Inflammatory macrophage treated with lipopolysaccharide for 4 hours (primary cell): ENCODE measurements around the gene MAP6.
A peak's percentile ranks its signal among the peaks of the same experiment; 100 is the strongest.
"Not testable (repeated sequence)": the region's sequence is repeated elsewhere in the genome, so short reads cannot be mapped to it uniquely, and the experiment has no call there.

Experiments
- DNase-seq: peaks from one replicate; pipeline ENCODE4 v3.0.0-alpha.2; 2020

The MAP6 gene

GRCh38 chr11:75668451-75669297 lies at the start of gene MAP6:
Gene MAP6 (minus strand): TSS chr11:75669038. CDS start chr11:75668369, 669 bp downstream.
- no peak for DNase-seq

- DNase-seq, result no peak
Observed at GRCh38 chr11:75717608-75718418, 49.0 kb upstream of the MAP6 start, which contains the start of gene MOGAT2. Gene MOGAT2 (plus strand): TSS chr11:75717838. CDS start chr11:75717889, 51 bp downstream.

- no peak for DNase-seq
Observed at GRCh38 chr11:75716659-75717058, 47.8 kb upstream of the MAP6 start.

GRCh38 chr11:75715688-75716087 lies 46.9 kb upstream of the MAP6 start:
- no peak for DNase-seq

- no peak for DNase-seq
Observed at GRCh38 chr11:75714211-75714610, 45.4 kb upstream of the MAP6 start.

GRCh38 chr11:75706260-75706729 lies 37.5 kb upstream of the MAP6 start:
- DNase-seq, result peak; percentile 61

- DNase-seq, result no peak
Observed at GRCh38 chr11:75705541-75705940, 36.7 kb upstream of the MAP6 start.

- no peak for DNase-seq
Observed at GRCh38 chr11:75703695-75704237, 34.9 kb upstream of the MAP6 start.

- no peak for DNase-seq
Observed at GRCh38 chr11:75700940-75701339, 32.1 kb upstream of the MAP6 start.

GRCh38 chr11:75697906-75698581 lies 29.2 kb upstream of the MAP6 start:
- no peak for DNase-seq

- no peak for DNase-seq
Observed at GRCh38 chr11:75691804-75692203, 23.0 kb upstream of the MAP6 start.

- peak; percentile 90 for DNase-seq
Observed at GRCh38 chr11:75689863-75690609, 21.2 kb upstream of the MAP6 start.

GRCh38 chr11:75683856-75684255 lies 15.0 kb upstream of the MAP6 start:
- DNase-seq, result not testable (repeated sequence)

GRCh38 chr11:75679566-75679965 lies 10.7 kb upstream of the MAP6 start:
- DNase-seq, result no peak

GRCh38 chr11:75678620-75679259 lies 9.9 kb upstream of the MAP6 start:
- no peak for DNase-seq

- no peak for DNase-seq
Observed at GRCh38 chr11:75677909-75678308, 9.1 kb upstream of the MAP6 start.

GRCh38 chr11:75677275-75677674 lies 8.4 kb upstream of the MAP6 start:
- no peak for DNase-seq

- peak; percentile 90 for DNase-seq
Observed at GRCh38 chr11:75673977-75674582, 5.2 kb upstream of the MAP6 start.

- no peak for DNase-seq
Observed at GRCh38 chr11:75667831-75668450, 897 bp downstream of the MAP6 start.

- no peak for DNase-seq
Observed at GRCh38 chr11:75667255-75667830, 1.5 kb downstream of the MAP6 start.
